GM19455 (cell line): ENCODE data around the gene CD2.

Experiments used
- ATAC-seq: cut with Tn5 transposase; IDR thresholded peaks from one replicate; pipeline ENCODE4 v1.9.1; 2021; ENCODE audit not compliant: unreplicated experiment

The CD2 gene

GRCh38 chr1:116726872-116727820, 27.1 kb upstream of the CD2 start:
- no peak for ATAC-seq

GRCh38 chr1:116731439-116731838, 22.8 kb upstream of the CD2 start:
- no peak for ATAC-seq

- no peak for ATAC-seq
Observed at GRCh38 chr1:116732726-116733125, 21.5 kb upstream of the CD2 start.

GRCh38 chr1:116733476-116734365, 20.5 kb upstream of the CD2 start:
- ATAC-seq: no peak

- ATAC-seq: no peak
Observed at GRCh38 chr1:116735246-116735645, 19.0 kb upstream of the CD2 start.

- ATAC-seq: no peak
Observed at GRCh38 chr1:116737020-116737854, 17.0 kb upstream of the CD2 start.

GRCh38 chr1:116737855-116738321, 16.3 kb upstream of the CD2 start:
- ATAC-seq: no peak

- ATAC-seq: no peak
Observed at GRCh38 chr1:116738673-116739370, 15.4 kb upstream of the CD2 start.

- no peak for ATAC-seq
Observed at GRCh38 chr1:116739371-116740012, 14.7 kb upstream of the CD2 start.

GRCh38 chr1:116740296-116740695, 13.9 kb upstream of the CD2 start:
- ATAC-seq: no peak

GRCh38 chr1:116740746-116741145, 13.5 kb upstream of the CD2 start:
- ATAC-seq: no peak

- no peak for ATAC-seq
Observed at GRCh38 chr1:116741836-116742565, 12.2 kb upstream of the CD2 start.

GRCh38 chr1:116743535-116743934, 10.7 kb upstream of the CD2 start:
- no peak for ATAC-seq

GRCh38 chr1:116748272-116748671, 6.0 kb upstream of the CD2 start:
- ATAC-seq: no peak

GRCh38 chr1:116751146-116751545, 3.1 kb upstream of the CD2 start:
- ATAC-seq: no peak

GRCh38 chr1:116751621-116752020, 2.6 kb upstream of the CD2 start:
- ATAC-seq: no peak

- no peak for ATAC-seq
Observed at GRCh38 chr1:116753312-116753711, 918 bp upstream of the CD2 start.

- no peak for ATAC-seq
Observed at GRCh38 chr1:116755066-116755465, 836 bp downstream of the CD2 start.

GRCh38 chr1:116755681-116756080, 1.5 kb downstream of the CD2 start:
- ATAC-seq: no peak
